ENCODE data around the gene GGT7.

DNA sequence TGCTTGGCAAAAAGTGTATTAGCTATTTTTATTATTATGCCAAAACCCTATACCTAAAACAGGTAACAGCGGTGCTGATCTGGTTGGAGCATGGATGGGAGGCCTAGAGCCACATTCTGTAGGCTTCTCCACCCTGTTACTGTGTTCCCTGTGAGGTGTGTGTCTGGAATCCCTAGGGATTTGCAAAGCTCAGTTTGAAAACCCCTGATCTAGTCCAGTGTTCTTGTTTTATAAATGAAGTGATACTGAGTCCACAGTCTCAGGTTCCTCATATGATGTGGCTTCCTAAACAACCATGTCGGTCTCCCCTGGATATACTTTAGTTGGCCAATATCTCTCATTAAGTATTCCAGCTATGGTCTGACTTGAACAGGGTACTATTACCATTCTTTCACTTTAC lies 20.0 kb upstream of the GGT7 start:
- TF ChIP-seq EZH2 (IDR thresholded peaks at IDR 0.05; ENCODE audit: low read depth), result no peak
- TF ChIP-seq CTCF (conservative IDR thresholded peaks at IDR 0.05), result no peak
